ENCODE measurements around the gene CCNL1.

Gene CCNL1

DNA sequence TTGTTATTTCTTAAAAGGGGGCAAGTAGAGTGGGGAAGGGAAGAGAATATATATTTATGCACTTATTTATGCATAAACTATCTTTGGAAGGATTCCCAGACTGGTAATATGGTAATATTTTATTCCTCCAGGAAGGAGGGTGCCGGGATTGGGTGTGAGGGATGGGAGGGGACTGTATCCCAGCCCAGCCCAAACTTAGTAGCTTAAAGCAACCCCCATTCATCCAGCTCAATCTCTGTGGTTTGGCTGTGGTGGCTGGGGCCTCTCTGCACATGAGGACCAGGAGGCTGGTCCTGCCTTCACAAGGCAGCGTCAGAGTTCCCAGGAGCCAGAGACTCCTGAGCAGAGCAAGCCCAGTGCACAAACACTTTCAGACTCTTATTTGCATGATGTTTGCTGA is 48.4 kb downstream of the CCNL1 start:
- TF ChIP-seq GATA2 (IDR thresholded peaks at IDR 0.05; ENCODE audit: low read depth, low read length): no peak
- no peak for TF ChIP-seq GATA3 (IDR thresholded peaks at IDR 0.05; ENCODE audit: low read depth, low read length)

DNA sequence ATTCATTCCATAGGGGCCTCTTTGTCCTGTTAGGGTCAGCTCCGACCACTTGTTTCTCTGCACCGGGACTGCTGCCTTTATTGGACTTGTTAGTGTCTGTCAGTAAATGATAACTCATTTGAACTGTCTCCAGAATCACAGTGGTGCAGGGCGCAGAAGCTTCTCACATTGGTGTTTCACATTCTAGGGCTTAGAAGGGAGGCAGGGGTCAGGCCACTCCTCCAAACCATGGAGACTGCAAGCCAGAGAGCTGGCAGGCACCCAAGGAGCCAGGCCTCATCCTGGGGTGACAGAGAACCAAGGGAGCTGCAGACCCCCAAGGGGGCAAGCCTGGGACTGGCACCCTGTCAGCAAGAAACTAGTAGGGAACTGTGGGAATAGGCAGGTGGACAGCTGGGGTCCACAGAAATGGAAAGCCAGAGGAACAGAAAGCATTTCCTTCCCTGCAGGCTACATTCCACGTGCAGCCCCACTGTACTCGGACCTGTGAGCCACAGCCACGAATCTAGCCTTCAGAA is 49.1 kb downstream of the CCNL1 start:
- TF ChIP-seq GATA2 (IDR thresholded peaks at IDR 0.05; ENCODE audit: low read depth, low read length) (no peak), GATA3 (IDR thresholded peaks at IDR 0.05; ENCODE audit: low read depth, low read length) (no peak)

DNA sequence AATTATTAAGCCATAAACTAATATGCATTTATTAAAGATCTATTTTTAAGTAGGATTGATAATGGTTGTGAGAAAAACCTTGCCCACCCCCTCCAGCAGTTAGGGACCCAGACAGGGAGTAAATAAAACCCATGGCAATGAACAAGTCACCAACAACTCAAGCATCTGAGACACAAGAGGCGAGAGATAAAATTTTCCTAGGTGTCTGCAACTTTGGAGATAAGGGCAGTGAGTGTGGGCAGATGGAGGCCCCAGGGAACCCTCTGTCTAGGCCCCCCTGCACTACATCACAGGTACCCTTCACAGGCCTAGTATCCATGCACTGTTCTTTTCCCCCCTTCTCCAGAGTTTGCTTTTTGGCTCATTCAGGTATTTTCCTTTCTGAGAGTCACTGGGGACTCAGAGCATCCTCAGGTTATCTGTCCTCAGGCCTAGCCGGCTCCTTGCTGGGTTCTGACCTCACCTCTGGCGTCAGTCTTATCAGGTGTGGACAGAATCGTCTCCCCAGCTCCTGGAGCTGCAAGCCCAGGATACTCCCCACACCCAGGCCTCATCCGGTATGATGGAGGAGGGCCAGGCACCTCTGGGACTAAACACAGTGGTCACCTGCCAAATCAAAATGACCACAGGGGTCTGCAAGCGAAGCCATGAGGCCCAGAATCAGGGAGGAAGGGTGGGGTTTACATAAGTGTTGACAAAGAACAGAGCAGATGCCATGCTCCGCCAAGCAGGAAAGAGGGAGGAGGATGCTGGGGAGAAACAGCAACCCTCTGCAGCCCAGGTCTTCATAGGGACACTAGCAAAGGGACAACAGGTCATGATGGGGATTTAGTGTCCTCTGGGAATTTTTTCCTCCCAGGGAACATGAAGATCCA is 50.4 kb downstream of the CCNL1 start:
- TF ChIP-seq GATA2 (IDR thresholded peaks at IDR 0.05; ENCODE audit: low read depth, low read length) (no peak), GATA3 (IDR thresholded peaks at IDR 0.05; ENCODE audit: low read depth, low read length) (no peak)

DNA sequence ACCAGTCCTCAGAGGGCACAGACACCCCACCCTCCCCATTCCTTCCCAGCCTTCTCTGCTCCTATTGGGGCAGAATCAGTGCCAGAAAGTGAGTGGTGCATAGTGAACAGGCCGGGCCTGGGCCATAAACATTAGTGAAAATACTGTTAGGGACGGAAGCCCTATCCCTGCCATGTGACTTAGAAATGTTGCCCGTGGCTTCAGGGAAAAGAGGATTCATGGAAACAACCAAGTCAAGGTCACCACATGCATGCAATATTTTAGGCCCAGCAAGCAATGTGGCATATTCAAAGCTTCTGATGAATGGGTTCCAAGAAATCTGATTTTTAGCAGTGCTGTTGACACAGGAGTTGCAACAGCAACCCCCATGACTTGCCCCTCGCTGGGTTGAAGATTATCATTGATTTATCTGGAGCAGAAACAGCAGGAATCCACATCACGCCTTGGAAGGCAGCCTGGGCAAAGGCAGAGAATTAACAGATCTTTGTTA is 52.3 kb downstream of the CCNL1 start:
- no peak for TF ChIP-seq GATA3 (IDR thresholded peaks at IDR 0.05; ENCODE audit: low read depth, low read length)
- no peak for TF ChIP-seq GATA2 (IDR thresholded peaks at IDR 0.05; ENCODE audit: low read depth, low read length)

DNA sequence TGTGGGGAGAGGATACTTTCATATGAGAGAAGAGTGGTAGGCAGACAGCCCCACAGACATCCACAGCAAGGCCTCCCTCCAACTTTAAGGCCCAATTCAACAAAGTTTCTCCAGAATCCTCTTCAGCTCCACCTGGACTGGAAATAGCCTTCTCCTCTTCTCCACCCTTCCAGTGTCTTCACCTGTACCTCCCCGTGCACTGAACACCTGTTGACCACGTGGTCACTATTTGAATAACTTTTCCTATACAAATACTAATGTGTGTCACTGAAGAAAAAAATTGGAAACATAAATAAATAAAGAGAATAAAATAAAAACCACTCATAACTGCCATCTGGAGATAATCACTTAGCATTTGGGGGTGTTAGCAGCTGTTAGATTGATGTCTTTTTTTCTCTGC is 52.9 kb downstream of the CCNL1 start:
- TF ChIP-seq GATA3 (IDR thresholded peaks at IDR 0.05; ENCODE audit: low read depth, low read length) (no peak), GATA2 (IDR thresholded peaks at IDR 0.05; ENCODE audit: low read depth, low read length) (no peak)

DNA sequence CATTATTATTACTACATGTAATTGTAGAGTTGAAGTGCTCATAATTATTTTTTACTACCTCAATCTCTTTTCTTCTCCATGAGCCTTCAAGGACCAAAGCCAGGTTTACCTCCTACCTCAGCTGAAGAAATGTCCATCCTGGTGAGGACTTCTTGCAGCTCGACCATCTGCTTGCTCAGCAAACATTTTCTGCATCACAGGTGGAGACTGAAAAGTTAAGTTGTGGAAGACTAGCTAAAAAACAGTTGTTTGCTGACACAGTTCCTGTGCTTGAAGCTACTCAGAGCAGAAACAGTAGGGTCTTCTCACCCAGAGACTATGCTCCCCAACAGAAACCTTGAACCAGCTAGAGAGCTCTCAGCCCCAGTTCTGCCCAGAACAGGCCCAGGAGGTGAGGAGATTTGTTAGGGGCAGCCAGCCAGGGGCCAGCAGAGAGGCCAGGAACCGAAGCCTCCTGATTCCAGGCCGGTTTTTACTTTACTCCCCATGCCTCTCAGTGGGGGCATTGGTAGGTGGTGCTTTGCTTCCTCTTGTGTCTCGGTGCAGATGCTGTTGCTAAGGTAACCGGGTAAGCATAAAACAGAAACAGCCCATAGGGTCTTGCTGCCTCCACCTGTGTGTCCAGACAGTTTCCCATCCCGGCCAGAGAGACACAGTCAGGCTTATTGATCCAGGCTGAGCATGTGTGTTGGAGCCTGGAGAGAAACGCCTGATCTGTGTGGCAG is 54.9 kb downstream of the CCNL1 start:
- TF ChIP-seq GATA2 (IDR thresholded peaks at IDR 0.05; ENCODE audit: low read depth, low read length): no peak
- no peak for TF ChIP-seq GATA3 (IDR thresholded peaks at IDR 0.05; ENCODE audit: low read depth, low read length)

DNA sequence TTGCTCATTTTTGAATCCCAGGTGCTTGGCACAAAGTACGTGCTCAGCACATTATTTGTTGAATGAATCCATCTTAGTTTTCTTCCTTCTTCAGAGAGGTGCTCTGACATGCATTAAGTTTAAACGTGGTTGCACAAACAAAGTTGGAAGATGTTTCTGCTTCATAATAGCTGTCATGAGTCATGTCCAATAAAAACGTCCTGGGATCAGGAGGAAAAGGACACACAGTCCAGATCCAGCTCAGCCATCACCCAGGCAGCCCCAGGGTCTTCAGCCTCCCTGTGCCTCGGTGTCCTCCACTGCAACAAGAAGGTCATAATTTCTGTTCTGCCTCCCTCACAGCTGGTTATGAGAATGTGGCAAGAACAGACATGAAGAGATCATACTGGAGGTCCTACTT is 55.4 kb downstream of the CCNL1 start:
- TF ChIP-seq GATA3 (IDR thresholded peaks at IDR 0.05; ENCODE audit: low read depth, low read length) (no peak), GATA2 (IDR thresholded peaks at IDR 0.05; ENCODE audit: low read depth, low read length) (no peak)

DNA sequence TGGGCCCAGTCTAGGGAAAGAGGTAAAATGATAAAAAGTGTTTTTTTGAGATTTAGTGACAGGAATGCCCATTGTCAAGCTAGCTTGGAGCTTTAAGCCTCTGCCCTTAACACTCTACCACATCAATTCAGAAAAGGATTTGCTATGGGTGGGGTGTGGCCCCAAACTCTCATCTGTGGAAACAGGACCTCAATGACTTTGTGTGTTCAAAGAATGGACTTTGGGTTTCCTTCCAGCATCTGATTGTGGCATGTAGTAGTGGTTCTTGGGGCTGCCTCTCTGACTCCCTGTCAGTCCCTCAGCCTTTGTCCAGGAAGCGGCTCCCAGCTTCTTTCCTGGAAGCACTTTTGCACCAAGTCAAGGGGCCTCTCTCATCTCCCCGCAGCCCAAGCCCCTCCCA is 56.1 kb downstream of the CCNL1 start:
- TF ChIP-seq GATA2 (IDR thresholded peaks at IDR 0.05; ENCODE audit: low read depth, low read length) (no peak), GATA3 (IDR thresholded peaks at IDR 0.05; ENCODE audit: low read depth, low read length) (no peak)

DNA sequence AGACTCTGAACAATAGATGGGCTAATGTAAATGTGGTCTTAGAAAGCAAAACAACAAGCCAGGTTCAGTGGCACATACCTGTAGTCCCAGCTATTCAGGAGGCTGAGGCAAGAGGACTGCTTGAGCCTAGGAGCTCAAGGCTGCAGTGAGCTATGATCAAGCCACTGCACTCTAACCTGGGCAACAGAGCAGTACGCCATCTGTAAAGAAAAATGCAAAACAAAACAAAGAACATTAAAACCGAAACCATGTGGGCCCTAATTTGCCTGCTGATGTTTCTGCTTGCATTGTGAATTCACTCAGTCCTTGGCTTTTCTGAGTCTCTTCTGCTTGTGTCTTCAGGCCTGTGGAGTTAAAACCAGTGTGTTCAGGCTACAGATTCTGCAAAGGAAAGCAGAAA is 56.7 kb downstream of the CCNL1 start:
- no peak for TF ChIP-seq GATA3 (IDR thresholded peaks at IDR 0.05; ENCODE audit: low read depth, low read length)
- TF ChIP-seq GATA2 (IDR thresholded peaks at IDR 0.05; ENCODE audit: low read depth, low read length): no peak

DNA sequence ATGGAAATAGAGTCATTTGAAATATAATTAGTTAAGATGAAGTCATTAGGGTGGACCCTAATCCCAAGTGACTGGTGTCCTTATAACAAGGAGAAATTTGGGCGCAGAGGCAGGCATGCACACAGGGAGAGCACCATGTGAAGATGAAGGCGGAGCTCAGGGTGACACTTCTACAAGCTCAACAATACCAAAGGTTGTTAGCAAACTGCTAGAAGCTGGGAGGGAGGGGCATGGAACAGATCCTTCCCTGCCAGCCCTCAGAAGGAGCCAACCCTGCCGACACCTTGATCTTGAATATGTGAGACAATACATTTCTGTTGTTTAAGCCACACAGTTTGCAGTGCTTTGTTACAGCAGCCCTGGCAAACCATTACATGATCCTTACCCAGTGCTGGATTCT is 57.8 kb downstream of the CCNL1 start:
- TF ChIP-seq GATA3 (IDR thresholded peaks at IDR 0.05; ENCODE audit: low read depth, low read length) (no peak), GATA2 (IDR thresholded peaks at IDR 0.05; ENCODE audit: low read depth, low read length) (no peak)

DNA sequence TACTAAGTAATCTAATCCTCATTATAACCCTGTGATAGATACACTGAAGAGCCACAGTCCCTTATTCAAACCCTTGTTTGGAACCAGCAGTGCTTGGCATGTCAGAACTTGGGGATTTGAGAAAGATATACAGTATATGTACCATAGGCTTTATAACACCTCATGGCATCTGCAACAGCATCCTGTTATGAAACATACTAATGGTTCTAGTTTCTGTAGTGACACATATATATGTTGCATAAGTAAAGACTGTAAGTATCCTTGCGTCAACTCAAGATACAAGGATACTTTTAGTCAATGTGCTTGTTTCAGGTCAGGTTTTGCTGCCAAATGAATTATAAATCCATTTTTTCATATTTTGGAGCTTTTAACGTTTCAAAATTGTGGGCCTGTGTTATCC is 58.5 kb downstream of the CCNL1 start:
- TF ChIP-seq GATA3 (IDR thresholded peaks at IDR 0.05; ENCODE audit: low read depth, low read length) (no peak), GATA2 (IDR thresholded peaks at IDR 0.05; ENCODE audit: low read depth, low read length) (no peak)

DNA sequence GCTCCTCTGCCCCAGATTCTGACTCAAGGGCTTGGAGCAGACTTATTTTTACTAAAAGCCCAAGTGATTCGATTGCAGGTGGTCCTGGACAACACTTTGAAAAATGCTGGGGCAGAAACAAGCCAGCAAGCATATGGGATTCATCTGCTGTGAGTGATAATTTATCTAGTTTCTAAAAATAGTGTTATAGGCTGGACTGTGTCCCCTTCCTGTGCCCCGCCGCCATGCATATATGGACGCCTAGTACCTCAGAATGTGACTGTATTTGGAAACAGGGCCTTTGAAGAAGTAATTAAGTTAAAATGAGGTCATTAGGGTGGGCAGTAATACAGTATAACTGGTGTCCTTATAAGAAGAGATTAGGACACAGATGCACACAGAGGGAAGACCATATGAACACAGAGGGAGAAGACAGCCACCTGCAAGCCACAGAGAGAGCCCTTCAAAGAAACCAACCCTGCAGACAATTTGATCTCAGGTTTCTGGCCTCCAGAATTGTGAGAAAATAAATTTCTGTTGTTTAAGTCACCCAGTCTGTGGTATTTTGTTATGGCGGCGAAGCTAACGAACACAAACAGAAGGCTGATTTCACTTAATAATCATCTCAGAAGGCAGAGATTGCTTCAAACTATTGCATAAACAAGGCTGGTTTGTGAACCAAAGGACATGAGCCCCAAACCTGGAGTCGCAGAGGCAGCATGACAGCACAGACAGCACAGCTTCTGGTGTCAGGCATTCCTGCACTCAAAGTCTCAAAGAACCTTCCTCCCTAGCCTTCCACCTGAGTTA is 59.1 kb downstream of the CCNL1 start:
- TF ChIP-seq GATA3 (IDR thresholded peaks at IDR 0.05; ENCODE audit: low read depth, low read length) (no peak), GATA2 (IDR thresholded peaks at IDR 0.05; ENCODE audit: low read depth, low read length) (no peak)

DNA sequence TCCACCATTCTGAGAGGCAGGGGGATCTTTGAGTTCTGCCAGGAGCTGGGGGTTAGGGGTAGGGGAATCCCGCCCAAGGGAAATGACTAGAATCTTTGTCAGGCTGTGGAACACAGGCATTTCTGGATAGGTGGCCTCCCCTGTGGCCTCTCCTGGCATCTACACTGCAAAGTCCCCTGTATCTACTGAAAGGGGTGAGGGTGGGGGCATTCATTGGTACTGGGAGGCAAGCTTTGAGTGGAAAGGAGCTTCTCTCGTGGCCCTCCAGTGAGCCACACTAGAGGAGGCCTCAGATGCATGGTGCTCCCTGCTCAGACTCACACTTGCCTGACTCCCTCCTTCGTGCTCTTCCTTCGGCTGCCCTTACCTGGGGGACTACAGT is 59.9 kb downstream of the CCNL1 start:
- TF ChIP-seq GATA2 (IDR thresholded peaks at IDR 0.05; ENCODE audit: low read depth, low read length): no peak
- TF ChIP-seq GATA3 (IDR thresholded peaks at IDR 0.05; ENCODE audit: low read depth, low read length): no peak

Measured in SH-SY5Y (cell line).